Activated naive CD4-positive, alpha-beta T cell treated with anti-CD3 and anti-CD28 coated beads, Interleukin-2, amount 50 U/mL, for 72 hours (primary cell): ENCODE measurements around the gene STAT4. TPM values are rescaled to one million over a fixed set of nuclear protein-coding genes. Genes with fewer than 3 reads are reported as not detected.
A peak's percentile ranks its signal among the peaks of the same experiment; 100 is the strongest.

Experiments
- ATAC-seq, 2 donors: fragments of 150-1000 bp; cut with Tn5 transposase; 2 replicates each; pipeline ENCODE4 v1.10.0; 2021; ENCODE audit warnings: mild to moderate bottlenecking in 2 of 2, moderate library complexity in 2 of 2
- DNase-seq, 2 donors: peaks; one replicate each; pipeline ENCODE4 v3.0.0; 2021 to 2022; ENCODE audit warnings: low spot score in 2 of 2
- H3K27ac Mint-ChIP-seq, 2 donors: one replicate each; pipeline ENCODE4 v1.8.0; 2022; ENCODE audit warnings: mild to moderate bottlenecking in 2 of 2, mixed read lengths in 2 of 2
- H3K36me3 Mint-ChIP-seq, 2 donors: one replicate each; pipeline ENCODE4 v1.8.0; 2022; ENCODE audit warnings: mixed read lengths in 2 of 2
- H3K9me3 Mint-ChIP-seq, 2 donors: one replicate each; pipeline ENCODE4 v1.8.0; 2022; ENCODE audit warnings: mixed read lengths in 2 of 2
- total RNA-seq, 2 donors: library from RNA; stranded (reverse); gene quantifications; one replicate each; pipeline ENCODE4 v1.2.3, GENCODE V29; 2022

STAT4 gene
- total RNA-seq, 2 donors from 2014 or later, result 56.5 to 67.1 TPM

DNA sequence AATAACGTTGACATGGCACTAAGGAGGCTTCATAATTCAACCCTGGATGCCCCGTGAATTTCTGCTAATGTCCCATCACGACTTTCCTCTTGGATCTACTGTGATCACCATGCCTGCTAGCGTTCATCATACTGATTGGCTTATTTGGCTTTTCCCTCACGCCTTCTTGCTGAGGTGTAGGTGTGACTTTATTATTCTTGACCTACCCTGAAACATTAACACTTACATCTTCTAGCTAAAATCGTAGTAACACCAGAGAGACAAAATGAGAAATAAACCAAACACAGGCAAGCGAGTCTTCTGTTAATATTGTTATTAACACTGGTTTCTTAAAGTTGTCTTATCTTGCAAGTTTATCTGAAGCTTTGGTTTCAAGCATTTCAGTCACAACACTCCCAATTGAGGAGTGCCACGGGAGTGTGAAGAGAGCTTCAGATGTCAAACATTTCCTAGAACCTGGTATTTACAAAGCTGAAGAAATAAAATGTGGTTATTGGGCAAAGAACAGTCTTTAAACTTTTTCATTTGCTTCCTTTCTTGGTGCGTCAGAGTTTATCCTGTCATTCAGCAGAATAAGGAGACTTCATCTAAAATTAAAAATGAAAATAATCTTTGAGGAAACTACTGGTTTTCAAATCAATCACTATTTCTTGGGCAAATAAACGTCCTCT lies 121.4 kb downstream of the STAT4 start:
- peaks cover 16 to 36% of the 10 kb centered on the region in 2 donors for H3K36me3 Mint-ChIP-seq
- ATAC-seq (peak; percentile 6 to 50), DNase-seq (no peak)

DNA sequence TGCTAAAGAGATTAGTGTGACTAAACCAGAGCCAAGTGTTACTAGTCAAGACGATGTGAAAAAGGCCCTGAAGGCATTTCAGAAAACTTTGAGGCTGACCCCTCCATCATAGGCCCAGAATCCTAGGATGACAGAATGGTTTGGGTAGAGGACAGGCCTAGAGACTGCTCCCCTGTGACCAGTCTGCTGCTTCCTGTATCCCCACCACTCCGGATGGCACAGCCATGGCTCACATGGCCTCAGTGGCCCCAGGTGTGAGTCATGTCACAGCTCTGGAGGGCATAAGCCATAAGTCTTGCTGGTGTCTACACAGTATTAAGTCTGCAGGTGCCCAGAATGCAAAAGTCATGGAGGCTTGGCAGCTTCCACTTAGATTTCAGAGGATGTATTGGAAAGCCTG lies 124.4 kb downstream of the STAT4 start:
- Mint-ChIP-seq H3K36me3 (peaks cover 16 to 36% of the 10 kb centered on the region in 2 donors), H3K9me3 (peaks cover 4 to 7% of the 10 kb centered on the region in 2 donors), H3K27ac (peak overlapping the region; percentile 1 to 65)
- no peak for DNase-seq
- peak in 1 of 2 donors; percentile 47 for ATAC-seq

More for the DNA sequence above, 121.4 kb downstream of the STAT4 start:
- H3K27ac Mint-ChIP-seq, result peak overlapping the region; percentile 36 to 72
- peaks cover 4 to 7% of the 10 kb centered on the region in 2 donors for H3K9me3 Mint-ChIP-seq

DNA sequence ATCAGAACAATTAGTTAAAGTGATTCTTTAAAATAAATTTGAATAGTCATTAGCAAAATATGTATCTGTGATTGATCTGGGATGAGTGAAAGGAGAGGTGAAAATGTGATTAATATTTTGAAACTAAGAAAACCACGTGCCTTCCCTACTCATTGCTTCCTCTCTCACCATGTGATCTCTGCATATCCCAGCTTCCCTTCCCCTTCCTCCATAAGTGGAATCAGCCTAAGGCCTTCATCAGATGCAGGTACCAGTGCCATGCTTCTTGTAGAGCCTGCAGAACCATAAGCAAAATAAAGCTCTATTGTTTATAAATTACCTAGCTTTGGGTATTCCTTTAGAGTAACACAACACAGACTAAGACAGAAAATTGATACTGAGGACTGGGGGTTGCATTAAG lies 125.7 kb downstream of the STAT4 start:
- no peak for DNase-seq
- peak overlapping the region; percentile 65 for H3K27ac Mint-ChIP-seq
- peaks cover 4 to 7% of the 10 kb centered on the region in 2 donors for H3K9me3 Mint-ChIP-seq
- H3K36me3 Mint-ChIP-seq, result peaks cover 16 to 36% of the 10 kb centered on the region in 2 donors
- no peak for ATAC-seq

DNA sequence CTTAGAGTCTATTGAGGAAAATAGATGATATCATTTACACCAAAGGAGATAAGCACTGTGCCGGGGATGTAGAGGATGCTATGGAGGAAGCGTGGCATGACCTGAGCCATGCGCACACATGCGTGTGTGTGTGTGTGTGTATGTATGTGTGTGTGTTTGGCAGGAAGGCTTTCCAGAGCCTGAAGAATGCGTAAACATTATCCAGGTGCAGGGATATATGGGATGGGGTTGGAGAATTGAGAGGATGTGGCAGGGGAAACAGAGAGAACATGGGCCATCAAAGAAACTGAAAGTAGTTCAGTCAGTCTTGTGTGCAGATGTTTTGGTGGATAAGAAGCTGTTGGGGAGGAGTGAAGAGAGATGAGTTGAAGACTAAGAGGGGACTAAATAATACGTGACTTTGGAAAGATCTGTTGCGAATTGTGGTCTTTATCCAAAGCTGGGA lies 127.5 kb downstream of the STAT4 start:
- DNase-seq (no peak), ATAC-seq (peak in 1 of 2 donors; percentile 10)
- H3K27ac Mint-ChIP-seq, result no peak overlapping the region
- peaks cover 4 to 7% of the 10 kb centered on the region in 2 donors for H3K9me3 Mint-ChIP-seq
- peaks cover 16 to 25% of the 10 kb centered on the region in 2 donors for H3K36me3 Mint-ChIP-seq

DNA sequence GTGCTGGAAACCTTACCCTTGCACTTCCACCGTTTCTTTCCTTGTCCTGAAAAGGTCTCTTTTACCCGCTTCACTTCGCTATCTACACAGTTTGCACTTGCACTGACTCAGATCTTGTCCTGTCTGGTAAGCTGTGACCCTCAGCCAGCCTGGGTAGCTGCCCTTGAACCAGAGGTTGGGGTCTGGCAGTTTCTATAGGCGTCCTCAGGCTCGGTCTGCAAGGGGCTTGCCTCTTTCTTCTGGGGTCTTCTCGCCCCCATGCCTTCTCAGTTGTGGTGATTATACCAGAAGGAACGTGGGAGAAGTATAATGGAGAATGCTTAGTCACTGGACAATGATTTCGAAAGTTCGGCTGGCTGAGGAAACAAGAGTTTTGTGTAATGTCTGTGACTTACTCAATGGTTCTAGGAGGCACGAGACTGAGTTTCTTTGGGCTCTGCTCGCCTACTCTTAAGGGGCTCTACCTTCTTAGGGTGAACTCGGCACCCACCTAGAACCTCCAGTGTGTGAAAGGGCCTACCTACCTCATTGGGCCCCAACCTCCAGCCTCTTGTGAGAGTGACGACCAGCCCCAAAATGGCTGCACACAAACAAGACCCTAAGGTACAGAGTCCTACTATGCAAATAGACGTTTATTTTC lies 129.9 kb downstream of the STAT4 start:
- ATAC-seq (peak; percentile 56 to 59), DNase-seq (peak; percentile 58 to 71)
- peaks cover 8 to 20% of the 10 kb centered on the region in 2 donors for H3K36me3 Mint-ChIP-seq
- H3K27ac Mint-ChIP-seq, result no peak overlapping the region
- H3K9me3 Mint-ChIP-seq, result peaks cover 9 to 11% of the 10 kb centered on the region in 2 donors

DNA sequence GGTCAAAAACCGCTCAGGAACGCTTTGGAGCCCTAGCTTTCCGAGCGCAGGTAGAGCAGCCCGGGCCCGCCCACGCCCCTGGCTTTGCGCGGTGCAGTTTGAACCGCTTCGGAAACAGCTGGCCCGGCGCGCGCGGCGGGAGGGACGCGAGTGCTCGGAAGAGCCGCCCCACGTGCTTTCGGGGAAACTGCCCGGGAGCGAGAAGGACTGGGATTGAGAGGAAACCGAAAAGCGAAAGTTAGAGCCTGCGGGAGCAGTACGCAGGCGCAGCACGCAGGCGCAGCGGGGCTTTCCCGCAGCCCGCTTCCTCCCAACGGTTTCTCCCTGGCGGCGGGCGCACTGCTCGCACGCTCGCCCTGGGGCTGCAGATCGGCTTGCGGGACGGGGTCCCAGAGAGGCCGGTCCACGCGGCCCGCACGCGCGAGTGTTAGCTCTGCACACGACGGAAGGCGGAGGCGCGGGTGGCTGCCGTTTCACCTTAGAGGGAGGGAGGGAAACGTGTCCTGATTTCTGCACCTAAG lies 130.5 kb downstream of the STAT4 start:
- Mint-ChIP-seq H3K36me3 (peaks cover 6 to 19% of the 10 kb centered on the region in 2 donors), H3K27ac (no peak overlapping the region), H3K9me3 (peaks cover 11 to 12% of the 10 kb centered on the region in 2 donors)
- DNase-seq, result peak; percentile 97 to 98
- ATAC-seq, result peak; percentile 69 to 77

DNA sequence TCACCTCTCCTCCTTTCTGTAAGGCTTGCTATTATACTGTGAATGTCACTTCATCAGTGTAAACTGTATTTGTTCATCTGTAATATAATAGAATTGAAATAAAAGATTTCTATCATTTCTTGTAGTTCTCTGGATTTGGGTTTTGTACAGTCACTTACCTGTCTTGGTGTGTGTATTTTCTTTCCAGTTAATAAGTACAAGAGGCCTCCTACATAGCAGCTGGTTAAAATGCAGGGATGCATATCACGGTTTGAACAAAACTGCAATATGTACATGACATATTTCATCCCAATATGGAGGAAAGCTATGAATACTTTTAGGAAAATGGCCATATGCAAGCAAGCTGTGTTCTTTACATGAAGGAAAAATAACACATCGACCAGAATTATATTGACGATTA lies 131.4 kb downstream of the STAT4 start:
- ATAC-seq, result no peak
- Mint-ChIP-seq H3K27ac (no peak overlapping the region), H3K36me3 (peaks cover 6 to 17% of the 10 kb centered on the region in 2 donors), H3K9me3 (peaks cover 10 to 11% of the 10 kb centered on the region in 2 donors)
- no peak for DNase-seq

DNA sequence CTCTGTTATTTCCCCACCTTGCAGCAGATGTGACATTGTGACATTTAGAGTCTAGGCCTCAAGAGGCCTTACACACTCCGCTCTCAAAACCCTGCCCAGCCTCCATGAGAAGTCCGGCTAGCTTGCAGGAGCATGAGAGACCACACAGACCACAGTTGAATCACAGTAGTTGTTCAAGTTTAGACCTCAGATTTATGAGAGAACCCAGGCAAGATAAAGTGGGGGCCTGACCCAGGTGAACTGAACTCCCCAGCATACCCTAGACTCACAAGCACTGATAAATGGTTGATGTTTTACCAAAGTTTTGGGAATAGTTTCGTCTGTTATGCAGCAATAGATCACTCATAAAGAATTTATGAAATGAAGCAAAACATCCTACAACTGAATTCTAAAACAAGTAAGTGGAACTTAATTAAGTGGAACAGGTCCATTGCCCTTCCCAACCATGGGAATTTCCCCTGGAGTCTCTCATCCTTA lies 132.1 kb downstream of the STAT4 start:
- Mint-ChIP-seq H3K9me3 (peaks cover 10 to 11% of the 10 kb centered on the region in 2 donors), H3K27ac (peak overlapping the region in 1 of 2 donors; percentile 70), H3K36me3 (peaks cover 6 to 17% of the 10 kb centered on the region in 2 donors)
- DNase-seq (no peak), ATAC-seq (peak in 1 of 2 donors; percentile 15)

DNA sequence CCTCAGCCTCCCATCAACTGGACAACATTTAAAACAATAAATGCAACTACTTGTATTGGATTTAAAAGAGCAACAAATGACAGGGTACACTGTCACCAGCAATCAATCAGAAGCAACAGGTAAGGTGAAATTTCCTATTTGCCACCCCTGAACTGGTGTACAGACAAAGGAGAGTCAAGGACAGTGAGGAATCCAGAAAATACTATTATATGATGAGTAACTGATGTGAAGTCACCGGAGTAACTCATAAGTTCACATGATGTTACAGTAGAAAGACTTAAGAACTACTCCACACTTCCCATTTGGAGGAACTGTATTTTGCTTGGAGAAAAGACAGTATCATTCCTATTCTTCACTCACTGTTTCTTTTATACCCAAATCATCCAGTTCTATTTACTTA lies 132.7 kb downstream of the STAT4 start:
- Mint-ChIP-seq H3K9me3 (peaks cover 10 to 11% of the 10 kb centered on the region in 2 donors), H3K36me3 (peaks cover 6 to 17% of the 10 kb centered on the region in 2 donors), H3K27ac (peak overlapping the region in 1 of 2 donors; percentile 70)
- no peak for DNase-seq
- no peak for ATAC-seq

DNA sequence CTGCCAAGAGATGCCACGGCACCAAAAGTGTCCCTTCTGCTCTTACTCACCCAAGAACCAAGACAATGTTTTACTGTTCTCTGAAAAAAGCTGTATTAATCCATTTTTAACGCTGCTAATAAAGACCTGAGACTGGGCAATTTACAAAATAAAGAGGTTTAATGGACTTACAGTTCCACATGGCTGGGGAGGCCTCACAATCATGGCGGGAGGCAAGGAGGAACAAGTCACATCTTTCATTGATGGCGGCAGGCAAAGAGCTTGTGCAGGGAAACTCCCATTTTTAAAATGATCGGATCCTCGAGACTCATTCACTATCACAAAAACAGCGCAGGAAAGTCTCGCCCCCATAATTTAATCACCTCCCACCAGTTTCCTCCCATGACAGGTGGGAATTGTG lies 135.0 kb downstream of the STAT4 start:
- Mint-ChIP-seq H3K36me3 (peaks cover 16 to 17% of the 10 kb centered on the region in 2 donors), H3K27ac (no peak overlapping the region), H3K9me3 (peaks cover 10 to 11% of the 10 kb centered on the region in 2 donors)
- DNase-seq, result no peak
- no peak for ATAC-seq

DNA sequence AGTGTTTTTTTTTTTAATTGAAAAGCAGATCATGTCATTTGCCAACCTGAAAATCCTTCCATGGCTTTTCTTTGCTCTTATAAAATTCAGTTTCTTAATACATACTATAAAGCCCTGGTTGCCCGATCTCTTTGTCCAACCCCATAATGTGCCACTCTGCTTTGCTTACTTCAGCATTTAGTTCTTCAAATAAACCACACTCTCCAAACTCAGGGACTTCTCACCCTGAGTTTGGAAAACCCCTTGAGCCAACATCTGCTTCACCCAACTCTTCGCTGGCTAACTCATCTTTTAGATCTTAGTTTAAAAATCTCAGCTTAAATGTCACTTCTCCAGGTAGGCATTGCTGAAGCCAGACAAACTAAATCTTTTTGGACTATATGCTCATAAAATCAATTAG lies 135.6 kb downstream of the STAT4 start:
- Mint-ChIP-seq H3K36me3 (peaks cover 18 to 19% of the 10 kb centered on the region in 2 donors), H3K9me3 (peaks cover 10 to 11% of the 10 kb centered on the region in 2 donors), H3K27ac (no peak overlapping the region)
- DNase-seq (no peak), ATAC-seq (peak in 1 of 2 donors; percentile 17)

DNA sequence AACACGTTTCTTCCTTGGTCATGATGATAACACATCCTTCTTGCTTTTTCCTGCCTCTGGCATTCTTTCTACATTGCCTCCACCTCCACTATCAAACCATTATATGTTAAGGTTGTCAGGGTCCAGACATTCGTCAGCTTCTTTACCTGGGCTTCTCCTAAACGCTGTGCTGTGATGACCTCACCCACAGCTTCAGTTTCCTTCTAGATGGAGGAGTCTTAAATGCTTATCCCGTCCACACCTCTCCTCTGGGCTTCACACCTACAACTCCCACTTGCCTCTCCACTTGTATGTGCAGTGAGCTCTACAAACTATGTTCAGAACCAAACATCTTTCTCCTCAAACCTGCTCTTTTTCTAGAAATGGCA lies 136.2 kb downstream of the STAT4 start:
- H3K9me3 Mint-ChIP-seq, result peaks cover 10 to 11% of the 10 kb centered on the region in 2 donors
- H3K27ac Mint-ChIP-seq, result no peak overlapping the region
- peak; percentile 9 to 51 for ATAC-seq
- peaks cover 24 to 25% of the 10 kb centered on the region in 2 donors for H3K36me3 Mint-ChIP-seq
- DNase-seq, result peak in 1 of 2 donors; percentile 27

DNA sequence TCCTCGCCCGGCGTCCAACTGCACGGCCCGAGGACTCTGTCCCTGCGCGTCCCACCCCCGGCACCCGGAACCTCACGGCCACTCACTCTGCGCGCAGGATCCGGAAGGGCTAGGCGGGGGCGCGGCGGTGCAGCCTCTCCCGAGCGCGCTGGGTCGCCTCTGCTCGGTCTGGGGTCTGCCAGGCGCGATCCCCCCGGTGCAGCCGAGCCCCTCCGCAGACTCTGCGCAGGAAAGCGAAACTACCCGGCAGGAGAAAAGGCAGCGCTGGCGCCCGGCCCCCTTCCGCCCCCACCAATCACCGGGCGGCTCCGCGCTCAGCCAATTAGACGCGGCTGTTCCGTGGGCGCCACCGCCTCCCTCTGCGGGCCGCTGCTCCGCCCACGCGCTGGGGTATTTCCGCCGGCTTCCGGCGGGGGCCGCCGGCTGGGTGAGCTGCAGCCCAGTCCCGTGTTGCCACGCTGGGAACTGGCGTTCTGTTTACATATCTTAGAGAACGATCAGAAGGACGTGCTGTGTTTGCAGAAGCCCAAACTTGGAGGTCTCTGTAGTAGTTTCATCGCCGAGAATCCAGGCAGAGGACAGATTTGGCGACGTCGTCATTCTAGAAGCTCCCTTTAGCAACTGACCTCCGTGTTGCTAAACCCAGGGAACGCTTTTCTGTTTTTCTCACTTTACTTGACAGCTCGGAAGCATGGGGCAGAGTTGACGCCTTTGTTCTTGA lies 136.7 kb downstream of the STAT4 start, which contains the start of gene STAT1:
Gene STAT1 (minus strand): TSS at position 240 of the 721 bp plus-strand sequence. CDS start 4,168 bp downstream, outside the sequence.
- ATAC-seq (peak; percentile 79 to 85), DNase-seq (peak; percentile 96 to 99)
- Mint-ChIP-seq H3K27ac (no peak within 1 kb of the TSS), H3K9me3 (peaks cover 10 to 11% of the 10 kb centered on the region in 2 donors), H3K36me3 (peaks cover 26 to 29% of the 10 kb centered on the region in 2 donors)

DNA sequence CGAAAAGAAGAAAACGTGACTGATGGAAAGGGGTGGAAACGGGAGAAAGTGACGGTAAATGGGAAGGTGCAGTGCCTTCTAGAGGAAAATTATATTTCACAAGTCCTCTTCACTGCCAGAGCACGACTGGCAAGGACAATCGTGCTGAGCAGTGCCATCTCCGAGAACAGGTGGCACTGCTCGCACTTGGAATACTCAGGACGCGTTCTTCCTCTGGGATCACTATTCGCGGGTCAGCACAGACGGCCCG lies 137.2 kb downstream of the STAT4 start:
- ATAC-seq (no peak), DNase-seq (no peak)
- no peak overlapping the region for H3K27ac Mint-ChIP-seq
- H3K36me3 Mint-ChIP-seq, result peaks cover 26 to 32% of the 10 kb centered on the region in 2 donors
- H3K9me3 Mint-ChIP-seq, result peaks cover 10 to 11% of the 10 kb centered on the region in 2 donors

DNA sequence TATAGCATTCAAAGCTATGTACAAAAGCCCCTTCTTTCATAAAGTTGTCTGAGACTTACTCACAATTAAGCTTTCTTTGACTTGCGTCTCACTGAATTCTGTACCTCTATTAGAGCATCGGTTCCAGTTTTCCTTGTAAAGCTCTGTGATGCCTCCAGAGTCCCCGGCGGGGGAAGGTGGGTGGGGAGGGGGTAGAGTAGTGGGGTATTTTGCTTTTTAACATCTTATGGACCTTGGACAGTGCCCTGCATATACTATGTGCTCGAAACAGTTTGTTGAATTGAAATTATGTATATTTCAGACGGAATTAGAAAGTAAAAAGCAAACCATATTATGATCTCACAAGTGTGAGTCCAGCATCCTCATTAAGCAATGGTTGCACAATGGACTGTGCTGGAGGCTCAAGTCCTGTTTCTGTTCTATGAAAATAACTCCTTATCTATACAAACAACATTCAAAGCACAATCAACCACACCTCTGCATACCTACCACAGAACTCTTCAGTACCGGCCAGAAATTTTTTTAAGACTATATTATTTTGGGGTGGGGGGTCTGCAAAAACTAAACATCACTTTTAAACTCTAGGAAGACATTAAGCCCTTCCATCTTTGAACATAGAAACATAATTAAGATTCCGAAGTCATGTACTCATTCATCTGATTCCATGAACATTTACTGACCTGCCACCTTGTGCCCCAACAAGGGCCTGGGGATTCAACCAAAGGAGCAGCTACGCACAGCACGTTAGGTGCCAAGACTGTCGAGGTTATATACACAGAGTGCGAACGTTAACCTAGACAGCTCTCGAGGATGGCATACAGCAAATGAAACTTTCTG lies 137.7 kb downstream of the STAT4 start:
- Mint-ChIP-seq H3K9me3 (peaks cover 10 to 11% of the 10 kb centered on the region in 2 donors), H3K27ac (no peak overlapping the region), H3K36me3 (peaks cover 26 to 38% of the 10 kb centered on the region in 2 donors)
- DNase-seq, result no peak
- ATAC-seq, result no peak

DNA sequence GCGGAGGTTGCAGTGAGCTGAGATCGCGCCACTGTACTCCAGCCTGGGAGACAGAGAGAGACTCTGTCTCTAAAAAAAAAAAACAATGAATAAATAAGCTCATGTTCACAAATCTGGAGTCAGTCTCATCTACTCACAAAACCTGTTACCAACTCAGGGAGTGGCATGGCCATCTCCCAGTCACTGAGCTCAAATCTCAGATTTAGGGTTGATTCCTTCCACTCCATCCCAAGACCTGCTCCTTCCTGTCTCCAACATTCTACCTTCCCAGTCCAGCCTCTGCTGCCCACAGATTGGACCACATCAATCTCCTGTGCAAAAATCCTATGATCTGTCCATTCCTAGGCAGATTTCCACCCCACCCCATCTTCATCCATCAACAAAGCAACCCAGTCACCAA lies 138.4 kb downstream of the STAT4 start:
- no peak for ATAC-seq

More for the DNA sequence above, 138.4 kb downstream of the STAT4 start:
- no peak for DNase-seq
- Mint-ChIP-seq H3K27ac (no peak overlapping the region), H3K36me3 (peaks cover 27 to 45% of the 10 kb centered on the region in 2 donors), H3K9me3 (peaks cover 10 to 11% of the 10 kb centered on the region in 2 donors)
